Measurements from ENCODE around the gene ST3GAL2. TPM values are rescaled to one million over a fixed set of nuclear protein-coding genes. Genes with fewer than 3 reads are reported as not detected.
"Not testable (repeated sequence)": the region's sequence is repeated elsewhere in the genome, so short reads cannot be mapped to it uniquely, and the experiment has no call there.

The ST3GAL2 gene
- total RNA-seq, 1 donor from 2014 or later = 52.3 TPM

- Histone ChIP-seq H3K4me3 (peak overlapping the region; percentile 87 to 97), H3K27ac (peak overlapping the region; percentile 85 to 94), H3K36me3 (no peaks in the 10 kb centered on the region), H3K27me3 (no peaks in the 10 kb centered on the region), H3K9me3 (no peaks in the 10 kb centered on the region), H3K4me1 (peaks cover 0 to 6% of the 10 kb centered on the region in 2 donors)
- no peak for DNase-seq (ENCODE audit: low spot score in 2 of 2)
- TF ChIP-seq CTCF (IDR thresholded peaks at IDR 0.05) = no peak
- intact Hi-C loops (cut with DNase I) = loop anchor here (1.0 kb wide), 2 partner anchors 15 to 73 kb away; partner anchors contain the start of gene ST3GAL2
Measured at GRCh38 chr16:70453892-70454221, 15.0 kb upstream of the ST3GAL2 start.

GRCh38 chr16:70453117-70453891, 14.4 kb upstream of the ST3GAL2 start:
- Histone ChIP-seq H3K36me3 (no peaks in the 10 kb centered on the region), H3K4me3 (peak overlapping the region; percentile 87 to 97), H3K9me3 (no peaks in the 10 kb centered on the region), H3K4me1 (peaks cover 0 to 6% of the 10 kb centered on the region in 2 donors), H3K27me3 (no peaks in the 10 kb centered on the region), H3K27ac (no peak overlapping the region)
- DNase-seq (ENCODE audit: low spot score in 2 of 2) = no peak
- no peak for TF ChIP-seq CTCF (IDR thresholded peaks at IDR 0.05)
- intact Hi-C loops (cut with DNase I) = no loop called here

GRCh38 chr16:70451004-70451340, 12.1 kb upstream of the ST3GAL2 start:
- H3K27me3 ChIP-seq; H3K9me3 ChIP-seq; DNase-seq (ENCODE audit: low spot score in 2 of 2); H3K27ac ChIP-seq; H3K4me1 ChIP-seq; intact Hi-C loops (cut with DNase I); H3K36me3 ChIP-seq: not testable (repeated sequence)
- H3K4me3 ChIP-seq = peak overlapping the region in 1 of 2 donors; percentile 53

- H3K36me3 ChIP-seq; H3K9me3 ChIP-seq; H3K4me1 ChIP-seq; H3K27ac ChIP-seq; H3K27me3 ChIP-seq; intact Hi-C loops (cut with DNase I); DNase-seq (ENCODE audit: low spot score in 2 of 2): not testable (repeated sequence)
- H3K4me3 ChIP-seq = peak overlapping the region in 1 of 2 donors; percentile 53
Measured at GRCh38 chr16:70450142-70451003, 11.5 kb upstream of the ST3GAL2 start.

GRCh38 chr16:70448075-70448474, 9.2 kb upstream of the ST3GAL2 start:
- Histone ChIP-seq H3K27ac (no peak overlapping the region), H3K36me3 (no peaks in the 10 kb centered on the region), H3K27me3 (no peaks in the 10 kb centered on the region), H3K4me1 (no peaks in the 10 kb centered on the region), H3K9me3 (no peaks in the 10 kb centered on the region), H3K4me3 (no peak overlapping the region)
- intact Hi-C loops (cut with DNase I) = no loop called here
- no peak for TF ChIP-seq CTCF (IDR thresholded peaks at IDR 0.05)
- DNase-seq (ENCODE audit: low spot score in 2 of 2) = no peak

DNA sequence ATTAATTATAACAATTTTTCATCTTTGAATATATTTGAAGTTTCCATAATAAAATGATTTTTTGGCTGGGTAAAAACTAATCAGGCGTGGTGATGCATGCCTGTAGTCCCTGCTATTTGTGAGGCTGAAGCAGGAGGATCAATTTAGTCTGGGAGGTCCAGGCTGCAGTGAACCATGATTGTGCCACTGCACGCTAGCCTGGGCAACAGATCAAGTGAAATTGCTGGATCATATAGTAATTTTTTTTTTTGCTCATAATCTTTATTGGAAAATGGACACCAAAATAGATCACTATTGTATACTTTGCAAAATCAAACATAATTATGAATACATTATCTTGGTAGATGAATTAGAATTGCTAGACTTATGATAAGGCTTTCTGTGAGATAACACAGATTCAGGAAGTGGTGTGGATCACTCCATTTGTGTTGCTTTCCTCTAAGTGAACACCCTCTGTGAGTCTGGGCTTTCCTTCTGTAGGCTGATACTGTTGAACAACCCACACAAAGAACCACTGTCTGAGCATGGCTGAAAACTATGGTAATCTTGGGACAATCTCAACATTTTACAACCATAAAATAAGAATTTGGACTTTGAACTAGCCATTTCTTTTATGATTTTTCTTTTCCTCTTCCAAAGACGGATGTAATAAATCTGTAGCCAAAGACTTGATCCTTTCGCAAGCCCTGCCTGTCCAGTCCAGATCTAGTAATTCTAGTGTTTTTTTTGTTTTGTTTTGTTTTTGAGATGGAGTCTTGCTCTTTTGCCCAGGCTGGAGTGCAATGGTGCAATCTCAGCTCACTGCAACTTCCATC, 5.6 kb upstream of the ST3GAL2 start:
- H3K36me3 ChIP-seq = no peaks in the 10 kb centered on the region
- no peaks in the 10 kb centered on the region for H3K27me3 ChIP-seq
- no peak for DNase-seq (ENCODE audit: low spot score in 2 of 2)
- no peaks in the 10 kb centered on the region for H3K9me3 ChIP-seq
- intact Hi-C loops (cut with DNase I) = no loop called here
- no peak overlapping the region for H3K4me3 ChIP-seq
- peaks cover 0 to 3% of the 10 kb centered on the region in 2 donors for H3K4me1 ChIP-seq
- TF ChIP-seq CTCF (IDR thresholded peaks at IDR 0.05) = no peak
- H3K27ac ChIP-seq = no peak overlapping the region
